SK-N-MC (cell line): ENCODE results near the gene ELAVL3.

Source experiments
- EZH2 ChIP-seq: fragments of 200-600 bp; sonication (generic); IDR thresholded peaks from one replicate; pipeline ENCODE4 v1.6.1; 2017; ENCODE audit warnings: antibody characterized with exemption
- FOXP2 ChIP-seq: optimal IDR thresholded peaks from 2 replicates; pipeline ENCODE3; 2011; ENCODE audit warnings: mild to moderate bottlenecking, moderate library complexity; ENCODE audit not compliant: insufficient read depth; ENCODE audit errors: extremely low read length, control extremely low read depth
- POLR2AphosphoS5 ChIP-seq: IDR thresholded peaks from 2 replicates; pipeline ENCODE4 v1.6.1; 2012; ENCODE audit warnings: mild to moderate bottlenecking, low read depth, low read length, borderline replicate concordance

GRCh38 chr19:11408591-11408990 is 72.3 kb downstream of the ELAVL3 start:
- TF ChIP-seq EZH2 (no peak), POLR2AphosphoS5 (no peak), FOXP2 (no peak)
